Gastrocnemius medialis (tissue), 4 donors: ENCODE results near the gene WFDC5. TPM values are rescaled to one million over a fixed set of nuclear protein-coding genes. Genes with fewer than 3 reads are reported as not detected.

Experiments
- ATAC-seq, 2 donors: fragments of 150-250 bp; one replicate each; pipeline ENCODE4 v1.9.1; 2016
- DNase-seq, 2 donors: peaks; one replicate each; pipeline ENCODE4 v3.0.0-alpha.2; 2019
- H3K27ac ChIP-seq, 4 donors: fragments of 200-600 bp; sonication (generic); 1 replicate in 1 of 4; 2 replicates in 3 of 4; pipeline ENCODE4 v1.5.1; 2016 to 2018; ENCODE audit warnings: mild to moderate bottlenecking in 2 of 4, moderate library complexity in 1 of 4
- H3K27me3 ChIP-seq, 3 donors: fragments of 200-600 bp; sonication (generic) in 2 of 3; 1 replicate in 1 of 3; 2 replicates in 2 of 3; pipeline versions ENCODE4 v1.5.1 to v1.6.0; 2016 to 2019; ENCODE audit warnings: mild to moderate bottlenecking in 1 of 3, moderate library complexity in 1 of 3
- H3K36me3 ChIP-seq, 2 donors: fragments of 200-600 bp; sonication (generic) in 1 of 2; one replicate each; pipeline ENCODE4 v1.5.1; 2017 to 2018
- H3K4me1 ChIP-seq, 2 donors: fragments of 200-600 bp; sonication (generic) in 1 of 2; one replicate each; pipeline ENCODE4 v1.5.1; 2016 to 2017; ENCODE audit warnings: mild to moderate bottlenecking in 2 of 2
- H3K4me3 ChIP-seq, 4 donors: fragments of 200-600 bp; sonication (generic) in 3 of 4; 1 replicate in 1 of 4; 2 replicates in 3 of 4; pipeline ENCODE4 v1.5.1; 2016 to 2019; ENCODE audit warnings: mild to moderate bottlenecking in 2 of 4
- H3K9me3 ChIP-seq, 3 donors: fragments of 200-600 bp; sonication (generic) in 2 of 3; 1 replicate in 1 of 3; 2 replicates in 2 of 3; pipeline ENCODE4 v1.5.1; 2016 to 2019
- CTCF ChIP-seq, 5 experiments: fragments of 450-650 bp in 3 of 5; fragments of 200-600 bp in 2 of 5; sonication (generic) in 2 of 5; IDR thresholded peaks in 4 of 5; conservative IDR thresholded peaks in 1 of 5; 1 replicate in 4 of 5; 2 replicates in 1 of 5; pipeline ENCODE4 v1.5.1; 2016 to 2019; ENCODE audit warnings: antibody characterized with exemption in 5 of 5, mild to moderate bottlenecking in 3 of 5, moderate library complexity in 3 of 5
- POLR2A ChIP-seq, 2 donors: fragments of 450-650 bp; IDR thresholded peaks; one replicate each; pipeline ENCODE4 v1.6.1; 2017; ENCODE audit warnings: antibody characterized with exemption in 2 of 2, mild to moderate bottlenecking in 2 of 2, moderate library complexity in 2 of 2
- in situ Hi-C, 4 donors: fragments of 200-750 bp; cut with MboI; loops; one replicate each; pipeline versions ENCODE4 v1.15.0 to v1.8.0; 2017; ENCODE audit warnings: low sequenced_read_pairs in 4 of 4
- intact Hi-C: fragments of 100-400 bp; cut with DNase I; formaldehyde crosslinking; loops from one replicate; pipeline ENCODE4 v1.15.1; 2023; ENCODE audit warnings: low total_unique reads
- total RNA-seq, 4 donors: library from RNA; depleted of rRNA; stranded (reverse); fragments of >200 nt; gene quantifications; one replicate each; pipeline versions ENCODE4 v1.1.0 to v1.2.3, GENCODE V29; 2016

The WFDC5 gene
- total RNA-seq, 4 donors from 2014 or later, result not detected

- DNase-seq (no peak), ATAC-seq (no peak)
- intact Hi-C loops (no loop called here), in situ Hi-C loops (no loop called here)
- no peaks in the 10 kb centered on the region for H3K9me3 ChIP-seq
- peaks cover 14 to 19% (median 18%) of the 10 kb centered on the region in 3 donors for H3K27me3 ChIP-seq
- H3K4me3 ChIP-seq, result no peak overlapping the region
- no peaks in the 10 kb centered on the region for H3K4me1 ChIP-seq
- no peak for TF ChIP-seq POLR2A (IDR thresholded peaks at IDR 0.05)
- TF ChIP-seq CTCF (IDR thresholded peaks at IDR 0.05 in 4 of 5, conservative IDR thresholded peaks at IDR 0.05 in 1 of 5), result no peak
- H3K36me3 ChIP-seq, result no peaks in the 10 kb centered on the region
- H3K27ac ChIP-seq, result no peak overlapping the region
Measured at GRCh38 chr20:45105317-45105716, 9.7 kb downstream of the WFDC5 start.

- peaks cover 19 to 24% (median 23%) of the 10 kb centered on the region in 3 donors for H3K27me3 ChIP-seq
- no peaks in the 10 kb centered on the region for H3K4me1 ChIP-seq
- ATAC-seq, result no peak
- no peak for DNase-seq
- no peaks in the 10 kb centered on the region for H3K36me3 ChIP-seq
- H3K4me3 ChIP-seq, result no peak overlapping the region
- H3K9me3 ChIP-seq, result no peaks in the 10 kb centered on the region
- H3K27ac ChIP-seq, result no peak overlapping the region
- in situ Hi-C loops, result no loop called here
- no peak for TF ChIP-seq POLR2A (IDR thresholded peaks at IDR 0.05)
- no peak for TF ChIP-seq CTCF (IDR thresholded peaks at IDR 0.05 in 4 of 5, conservative IDR thresholded peaks at IDR 0.05 in 1 of 5)
- intact Hi-C loops, result no loop called here
Measured at GRCh38 chr20:45104786-45105185, 10.2 kb downstream of the WFDC5 start.

GRCh38 chr20:45103072-45103471 is 11.9 kb downstream of the WFDC5 start:
- TF ChIP-seq POLR2A (IDR thresholded peaks at IDR 0.05) (no peak), CTCF (IDR thresholded peaks at IDR 0.05 in 4 of 5, conservative IDR thresholded peaks at IDR 0.05 in 1 of 5) (no peak)
- Histone ChIP-seq H3K4me1 (no peaks in the 10 kb centered on the region), H3K36me3 (no peaks in the 10 kb centered on the region), H3K27me3 (peaks cover 35 to 36% (median 36%) of the 10 kb centered on the region in 3 donors), H3K4me3 (no peak overlapping the region), H3K27ac (no peak overlapping the region), H3K9me3 (no peaks in the 10 kb centered on the region)
- in situ Hi-C loops, result no loop called here
- DNase-seq (no peak), ATAC-seq (no peak)
- intact Hi-C loops, result no loop called here

- DNase-seq, result no peak
- Histone ChIP-seq H3K9me3 (no peaks in the 10 kb centered on the region), H3K27ac (no peak overlapping the region), H3K4me3 (no peak overlapping the region), H3K4me1 (no peaks in the 10 kb centered on the region), H3K36me3 (no peaks in the 10 kb centered on the region), H3K27me3 (peaks cover 49 to 53% (median 51%) of the 10 kb centered on the region in 3 donors)
- intact Hi-C loops, result no loop called here
- no peak for ATAC-seq
- no peak for TF ChIP-seq POLR2A (IDR thresholded peaks at IDR 0.05)
- no peak for TF ChIP-seq CTCF (IDR thresholded peaks at IDR 0.05 in 4 of 5, conservative IDR thresholded peaks at IDR 0.05 in 1 of 5)
- in situ Hi-C loops, result no loop called here
Measured at GRCh38 chr20:45101333-45101850, 13.6 kb downstream of the WFDC5 start.
